ENCODE data around the gene OCA2. TPM values are rescaled to one million over a fixed set of nuclear protein-coding genes. Genes with fewer than 3 reads are reported as not detected.

The OCA2 gene
- total RNA-seq, 1 donor, result not detected

- no peak overlapping the region for H3K4me3 ChIP-seq (ENCODE audit: low read depth, low read length)
- TF ChIP-seq, protein P1, sequence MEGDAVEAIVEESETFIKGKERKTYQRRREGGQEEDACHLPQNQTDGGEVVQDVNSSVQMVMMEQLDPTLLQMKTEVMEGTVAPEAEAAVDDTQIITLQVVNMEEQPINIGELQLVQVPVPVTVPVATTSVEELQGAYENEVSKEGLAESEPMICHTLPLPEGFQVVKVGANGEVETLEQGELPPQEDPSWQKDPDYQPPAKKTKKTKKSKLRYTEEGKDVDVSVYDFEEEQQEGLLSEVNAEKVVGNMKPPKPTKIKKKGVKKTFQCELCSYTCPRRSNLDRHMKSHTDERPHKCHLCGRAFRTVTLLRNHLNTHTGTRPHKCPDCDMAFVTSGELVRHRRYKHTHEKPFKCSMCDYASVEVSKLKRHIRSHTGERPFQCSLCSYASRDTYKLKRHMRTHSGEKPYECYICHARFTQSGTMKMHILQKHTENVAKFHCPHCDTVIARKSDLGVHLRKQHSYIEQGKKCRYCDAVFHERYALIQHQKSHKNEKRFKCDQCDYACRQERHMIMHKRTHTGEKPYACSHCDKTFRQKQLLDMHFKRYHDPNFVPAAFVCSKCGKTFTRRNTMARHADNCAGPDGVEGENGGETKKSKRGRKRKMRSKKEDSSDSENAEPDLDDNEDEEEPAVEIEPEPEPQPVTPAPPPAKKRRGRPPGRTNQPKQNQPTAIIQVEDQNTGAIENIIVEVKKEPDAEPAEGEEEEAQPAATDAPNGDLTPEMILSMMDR (IDR thresholded peaks at IDR 0.05; ENCODE audit: insufficient read depth, low read length), result no peak
- no peak for DNase-seq (ENCODE audit: low read depth)
Measured at GRCh38 chr15:27813139-27813538, 286.0 kb downstream of the OCA2 start.

GRCh38 chr15:27808182-27808581 is 290.9 kb downstream of the OCA2 start:
- no peak for DNase-seq (ENCODE audit: low read depth)
- TF ChIP-seq, protein P1 (IDR thresholded peaks at IDR 0.05; ENCODE audit: insufficient read depth, low read length), result no peak

GRCh38 chr15:27807335-27807734 is 291.8 kb downstream of the OCA2 start:
- H3K4me3 ChIP-seq (ENCODE audit: low read depth, low read length), result no peak overlapping the region
- TF ChIP-seq, protein P1 (IDR thresholded peaks at IDR 0.05; ENCODE audit: insufficient read depth, low read length), result no peak
- no peak for DNase-seq (ENCODE audit: low read depth)

More at GRCh38 chr15:27808182-27808581, 290.9 kb downstream of the OCA2 start:
- no peak overlapping the region for H3K4me3 ChIP-seq (ENCODE audit: low read depth, low read length)

- H3K4me3 ChIP-seq (ENCODE audit: low read depth, low read length), result no peak overlapping the region
- no peak for DNase-seq (ENCODE audit: low read depth)
- TF ChIP-seq, protein P1 (IDR thresholded peaks at IDR 0.05; ENCODE audit: insufficient read depth, low read length), result no peak
Measured at GRCh38 chr15:27806396-27806795, 292.7 kb downstream of the OCA2 start.

DNA sequence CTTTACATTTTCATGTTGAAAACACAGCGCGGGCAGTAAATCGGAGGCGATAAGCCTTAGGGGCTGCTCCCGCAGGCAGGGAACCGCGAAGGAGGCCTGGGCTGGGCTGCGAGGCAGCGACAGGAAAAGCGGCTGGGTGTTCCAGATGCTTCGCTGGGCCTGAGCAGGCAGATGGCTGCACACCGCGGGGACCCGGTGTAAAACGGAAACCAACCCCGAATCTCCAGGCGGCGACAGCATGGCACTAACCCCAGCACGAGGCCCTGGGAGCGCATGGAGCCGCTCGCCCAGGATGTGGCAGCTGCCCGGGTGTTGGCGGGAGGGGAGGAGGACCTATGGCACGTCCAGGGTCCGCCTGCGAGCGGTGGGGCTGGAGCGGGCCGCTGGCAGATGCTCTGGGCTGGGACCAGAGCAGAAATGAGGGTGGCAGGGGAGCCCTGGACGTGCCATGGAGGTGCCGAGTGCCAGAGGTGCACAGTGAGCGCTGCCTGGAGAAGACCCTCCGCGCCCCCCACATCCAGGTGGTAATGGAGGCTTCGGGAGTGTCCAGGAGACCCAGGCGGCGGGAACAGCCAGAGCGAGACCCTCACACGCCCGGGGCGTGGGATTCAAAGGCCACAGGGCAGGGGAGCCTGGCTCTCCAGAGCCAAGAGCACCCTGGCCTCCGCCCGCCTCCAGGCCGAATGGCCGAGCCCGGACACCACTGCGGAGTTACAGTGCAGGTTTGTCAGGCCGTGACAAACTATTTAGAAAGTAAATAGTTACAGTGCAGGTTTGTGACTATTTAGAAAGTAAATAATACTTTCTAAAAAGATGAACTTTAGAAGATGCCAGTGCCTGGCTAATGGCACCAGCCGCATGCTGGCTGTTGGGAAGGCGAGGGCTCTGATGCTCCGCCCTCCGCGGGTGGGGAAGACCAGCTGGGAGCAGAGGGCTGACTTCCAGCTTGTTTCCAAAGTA is 293.6 kb downstream of the OCA2 start:
- TF ChIP-seq, protein P1 (IDR thresholded peaks at IDR 0.05; ENCODE audit: insufficient read depth, low read length), result no peak
- DNase-seq (ENCODE audit: low read depth), result no peak
- no peak overlapping the region for H3K4me3 ChIP-seq (ENCODE audit: low read depth, low read length)

- no peak for DNase-seq (ENCODE audit: low read depth)
- TF ChIP-seq, protein P1 (IDR thresholded peaks at IDR 0.05; ENCODE audit: insufficient read depth, low read length), result no peak
- no peak overlapping the region for H3K4me3 ChIP-seq (ENCODE audit: low read depth, low read length)
Measured at GRCh38 chr15:27804569-27805260, 294.4 kb downstream of the OCA2 start.
